Measurements from ENCODE around the gene FRS3. TPM values are rescaled to one million over a fixed set of nuclear protein-coding genes. Genes with fewer than 3 reads are reported as not detected.

FRS3 gene
- total RNA-seq, 2 donors from 2014 or later, result 2.6 to 3.4 TPM

GRCh38 chr6:41756354-41756753 lies 23.3 kb downstream of the FRS3 start:
- DNase-seq (ENCODE audit: low spot score), result no peak

GRCh38 chr6:41755895-41756294 lies 23.8 kb downstream of the FRS3 start:
- Histone ChIP-seq H3K4me1 (no peaks in the 10 kb centered on the region), H3K9me3 (no peaks in the 10 kb centered on the region), H3K27me3 (no peaks in the 10 kb centered on the region), H3K4me3 (no peak overlapping the region), H3K36me3 (no peaks in the 10 kb centered on the region), H3K27ac (no peak overlapping the region)
- DNase-seq (ENCODE audit: low spot score), result no peak
- no peak for TF ChIP-seq CTCF (IDR thresholded peaks at IDR 0.05)

More at GRCh38 chr6:41756354-41756753, 23.3 kb downstream of the FRS3 start:
- no peak overlapping the region for H3K4me3 ChIP-seq
- no peak overlapping the region for H3K27ac ChIP-seq
- H3K9me3 ChIP-seq, result no peaks in the 10 kb centered on the region
- TF ChIP-seq CTCF (IDR thresholded peaks at IDR 0.05), result no peak
- no peaks in the 10 kb centered on the region for H3K36me3 ChIP-seq
- H3K27me3 ChIP-seq, result no peaks in the 10 kb centered on the region
- H3K4me1 ChIP-seq, result no peaks in the 10 kb centered on the region

GRCh38 chr6:41750374-41750773 lies 29.3 kb downstream of the FRS3 start:
- Histone ChIP-seq H3K27ac (no peak overlapping the region), H3K36me3 (no peaks in the 10 kb centered on the region), H3K4me3 (no peak overlapping the region), H3K27me3 (no peaks in the 10 kb centered on the region), H3K9me3 (no peaks in the 10 kb centered on the region), H3K4me1 (no peaks in the 10 kb centered on the region)
- DNase-seq (ENCODE audit: low spot score), result no peak
- TF ChIP-seq CTCF (IDR thresholded peaks at IDR 0.05), result no peak

GRCh38 chr6:41748542-41748941 lies 31.2 kb downstream of the FRS3 start:
- Histone ChIP-seq H3K27me3 (no peaks in the 10 kb centered on the region), H3K4me3 (no peak overlapping the region), H3K27ac (no peak overlapping the region), H3K4me1 (no peaks in the 10 kb centered on the region), H3K36me3 (no peaks in the 10 kb centered on the region), H3K9me3 (no peaks in the 10 kb centered on the region)
- no peak for DNase-seq (ENCODE audit: low spot score)
- no peak for TF ChIP-seq CTCF (IDR thresholded peaks at IDR 0.05)

- H3K9me3 ChIP-seq, result no peaks in the 10 kb centered on the region
- H3K27ac ChIP-seq, result no peak overlapping the region
- H3K27me3 ChIP-seq, result no peaks in the 10 kb centered on the region
- no peak for DNase-seq (ENCODE audit: low spot score)
- no peaks in the 10 kb centered on the region for H3K36me3 ChIP-seq
- TF ChIP-seq CTCF (IDR thresholded peaks at IDR 0.05), result no peak
- H3K4me1 ChIP-seq, result no peaks in the 10 kb centered on the region
- no peak overlapping the region for H3K4me3 ChIP-seq
These were observed 31.6 kb downstream of the FRS3 start for GRCh38 chr6:41748102-41748477.

- Histone ChIP-seq H3K4me1 (no peaks in the 10 kb centered on the region), H3K36me3 (no peaks in the 10 kb centered on the region), H3K27ac (no peak within 1 kb of the TSS), H3K4me3 (no peak within 1 kb of the TSS), H3K9me3 (no peaks in the 10 kb centered on the region), H3K27me3 (no peaks in the 10 kb centered on the region)
- no peak for DNase-seq (ENCODE audit: low spot score)
- TF ChIP-seq CTCF (IDR thresholded peaks at IDR 0.05), result no peak
These were observed 32.2 kb downstream of the FRS3 start, which contains the start of gene PGC for GRCh38 chr6:41747256-41748101. TSS of gene PGC (minus strand) at chr6:41747397. CDS start at chr6:41747334, 63 bp downstream.

Data from right atrium auricular region (tissue), 2 donors.